Activated T-helper 2 cell treated with anti-CD3 and anti-CD28 coated beads, Interferon-gamma antibody, Interleukin-2, Interleukin-4, amounts not matched to agents 10 μg/mL and 5 μg/mL and 100 μg/mL, durations not matched to agents 14 hours and 24 hours and 36 hours (primary cell): ENCODE results near the gene ESR1. TPM values are rescaled to one million over a fixed set of nuclear protein-coding genes. Genes with fewer than 3 reads are reported as not detected.
"Not testable (repeated sequence)": the region's sequence is repeated elsewhere in the genome, so short reads cannot be mapped to it uniquely, and the experiment has no call there.

ENCODE experiments used
- DNase-seq: peaks from one replicate; pipeline ENCODE4 v3.0.0; 2021; ENCODE audit warnings: low spot score
- H3K27ac Mint-ChIP-seq: one replicate; pipeline ENCODE4 v1.8.0; 2021; ENCODE audit warnings: mixed read lengths
- H3K27me3 Mint-ChIP-seq: one replicate; pipeline ENCODE4 v1.8.0; 2021; ENCODE audit warnings: low read depth, mixed read lengths
- H3K36me3 Mint-ChIP-seq: one replicate; pipeline ENCODE4 v1.8.0; 2021; ENCODE audit warnings: low read depth, mixed read lengths
- H3K4me1 Mint-ChIP-seq: one replicate; pipeline ENCODE4 v1.8.0; 2021; ENCODE audit warnings: low read depth, mixed read lengths
- H3K4me3 Mint-ChIP-seq: one replicate; pipeline ENCODE4 v1.8.0; 2021; ENCODE audit warnings: low read depth, mild to moderate bottlenecking, moderate library complexity, mixed read lengths
- H3K9me3 Mint-ChIP-seq: one replicate; pipeline ENCODE4 v1.8.0; 2021; ENCODE audit warnings: mixed read lengths
- intact Hi-C: fragments of 100-400 bp; cut with micrococcal nuclease; formaldehyde crosslinking; loops from one replicate; pipeline ENCODE4 v1.15.1; 2023
- total RNA-seq: library from RNA; stranded (reverse); gene quantifications from 2 replicates; pipeline ENCODE4 v1.2.3, GENCODE V29; 2022

The ESR1 gene
- total RNA-seq, 1 donor from 2014 or later, result not detected

DNA sequence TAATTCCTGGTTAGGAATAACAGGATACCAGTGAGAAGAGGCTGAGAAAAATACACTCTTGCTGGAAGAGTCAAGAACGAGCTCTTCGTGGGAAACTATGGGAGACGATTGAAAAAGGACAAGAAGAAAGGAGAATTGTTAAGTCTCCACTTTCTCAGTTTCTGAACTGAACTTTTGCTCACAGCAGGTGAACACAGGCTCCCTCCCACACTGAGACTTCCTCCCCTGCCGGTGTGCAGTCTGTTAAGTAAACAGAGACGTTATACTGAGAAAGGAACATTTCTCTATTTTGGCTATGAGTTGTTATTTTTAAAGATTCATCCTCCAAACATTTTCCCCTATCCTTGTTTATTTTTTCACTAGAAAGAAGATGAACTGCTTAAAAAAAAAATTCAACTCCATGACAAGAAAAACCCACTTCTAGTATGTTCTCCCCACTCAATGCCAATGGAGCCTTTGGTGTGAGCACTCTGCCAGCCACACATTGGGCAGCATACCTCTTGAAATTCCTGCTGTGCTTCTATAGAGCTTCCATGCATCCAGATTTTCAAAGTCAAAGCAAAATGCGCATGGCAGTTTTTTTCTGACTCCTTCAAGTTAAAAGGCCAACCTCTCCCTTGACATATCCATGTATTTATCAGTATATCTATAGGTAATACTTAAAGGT is 250.5 kb downstream of the ESR1 start:
- intact Hi-C loops, result no loop called here
- Mint-ChIP-seq H3K27me3 (peaks cover 6% of the 10 kb centered on the region), H3K27ac (no peak overlapping the region), H3K9me3 (no peaks in the 10 kb centered on the region), H3K4me1 (no peaks in the 10 kb centered on the region), H3K4me3 (no peak overlapping the region), H3K36me3 (no peaks in the 10 kb centered on the region)
- DNase-seq, result no peak

DNA sequence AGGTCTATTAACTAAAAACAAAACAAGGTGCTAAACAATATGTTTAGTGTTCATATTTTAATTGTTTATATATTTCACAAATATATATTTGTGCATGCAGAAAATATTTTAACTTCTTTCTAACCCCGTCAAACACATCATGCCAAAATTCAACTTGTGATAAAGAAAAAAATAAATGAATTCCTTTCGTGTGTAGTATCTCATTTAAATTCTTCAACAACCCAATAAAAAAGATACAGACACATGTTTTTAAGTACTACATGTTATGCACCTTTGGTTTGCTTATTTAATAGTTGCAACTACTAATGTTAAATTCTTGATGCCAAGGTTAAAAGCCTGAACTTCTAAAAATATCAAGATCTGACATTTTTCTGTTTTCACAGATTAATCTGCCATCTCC is 252.4 kb downstream of the ESR1 start:
- no peak for DNase-seq
- Mint-ChIP-seq H3K36me3 (no peaks in the 10 kb centered on the region), H3K4me1 (no peaks in the 10 kb centered on the region), H3K27ac (no peak overlapping the region), H3K4me3 (no peak overlapping the region), H3K9me3 (no peaks in the 10 kb centered on the region), H3K27me3 (peaks cover 6% of the 10 kb centered on the region)
- intact Hi-C loops, result no loop called here

DNA sequence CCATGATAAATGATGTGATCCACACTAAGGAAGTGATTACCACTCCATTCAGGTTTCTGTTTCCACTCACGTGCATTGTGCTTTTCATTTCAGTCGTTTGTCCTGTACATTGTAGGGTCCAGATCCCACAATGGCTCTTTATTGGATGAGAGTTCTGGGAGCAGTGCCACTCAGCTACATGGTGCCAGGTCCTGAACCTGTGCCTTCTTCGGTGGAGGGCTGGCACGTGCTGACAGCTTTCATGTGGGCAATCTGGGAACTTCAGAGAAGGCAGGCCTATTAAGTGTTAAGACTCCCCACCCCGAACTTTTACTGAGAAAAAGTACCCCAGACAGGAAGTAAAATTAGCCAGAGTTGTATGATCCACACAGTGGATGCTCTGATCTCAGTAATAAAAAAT is 255.0 kb downstream of the ESR1 start:
- peaks cover 7% of the 10 kb centered on the region for H3K27me3 Mint-ChIP-seq
- H3K27ac Mint-ChIP-seq, result no peak overlapping the region
- no peak for DNase-seq
- intact Hi-C loops, result no loop called here
- no peaks in the 10 kb centered on the region for H3K36me3 Mint-ChIP-seq
- H3K4me3 Mint-ChIP-seq, result no peak overlapping the region
- no peaks in the 10 kb centered on the region for H3K9me3 Mint-ChIP-seq
- H3K4me1 Mint-ChIP-seq, result no peaks in the 10 kb centered on the region

DNA sequence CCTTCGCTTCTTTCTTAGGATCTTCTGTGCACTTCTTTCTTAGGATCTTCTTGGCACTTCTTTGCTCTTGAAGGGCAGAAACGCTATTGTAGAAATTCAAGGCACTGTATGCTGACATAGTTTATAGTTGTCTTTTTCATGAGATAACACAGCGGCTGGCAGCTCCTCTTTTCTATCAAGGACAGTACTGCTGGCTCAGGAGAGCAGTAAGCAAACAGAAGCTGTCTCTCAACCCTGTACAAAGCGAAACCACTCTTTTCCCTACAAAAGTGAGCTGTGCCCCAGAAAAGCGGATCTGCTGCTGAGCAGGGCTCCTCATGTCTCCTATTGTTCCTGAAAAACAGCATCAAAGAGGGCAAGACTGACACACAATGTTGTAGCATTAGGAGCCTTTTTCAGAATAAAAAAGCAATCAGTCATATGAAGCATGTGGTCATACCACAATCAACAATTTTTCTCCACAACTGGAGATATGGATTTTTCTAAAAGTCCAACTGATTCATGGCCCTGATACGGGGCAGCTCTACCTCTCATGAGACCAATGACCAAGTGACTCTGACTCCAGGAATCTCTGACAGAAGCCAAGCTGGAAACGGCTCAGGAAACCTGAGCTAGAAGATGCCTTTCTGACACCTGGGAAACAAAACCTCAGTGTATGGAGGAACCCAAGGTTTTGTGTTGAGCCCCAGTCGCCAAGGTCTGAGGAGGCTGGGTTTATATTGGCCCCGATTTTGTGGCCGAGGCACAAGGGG is 255.9 kb downstream of the ESR1 start:
- no peak overlapping the region for H3K27ac Mint-ChIP-seq
- H3K9me3 Mint-ChIP-seq, result no peaks in the 10 kb centered on the region
- H3K36me3 Mint-ChIP-seq, result no peaks in the 10 kb centered on the region
- H3K27me3 Mint-ChIP-seq, result peaks cover 7% of the 10 kb centered on the region
- intact Hi-C loops, result no loop called here
- no peak overlapping the region for H3K4me3 Mint-ChIP-seq
- no peak for DNase-seq
- no peaks in the 10 kb centered on the region for H3K4me1 Mint-ChIP-seq

DNA sequence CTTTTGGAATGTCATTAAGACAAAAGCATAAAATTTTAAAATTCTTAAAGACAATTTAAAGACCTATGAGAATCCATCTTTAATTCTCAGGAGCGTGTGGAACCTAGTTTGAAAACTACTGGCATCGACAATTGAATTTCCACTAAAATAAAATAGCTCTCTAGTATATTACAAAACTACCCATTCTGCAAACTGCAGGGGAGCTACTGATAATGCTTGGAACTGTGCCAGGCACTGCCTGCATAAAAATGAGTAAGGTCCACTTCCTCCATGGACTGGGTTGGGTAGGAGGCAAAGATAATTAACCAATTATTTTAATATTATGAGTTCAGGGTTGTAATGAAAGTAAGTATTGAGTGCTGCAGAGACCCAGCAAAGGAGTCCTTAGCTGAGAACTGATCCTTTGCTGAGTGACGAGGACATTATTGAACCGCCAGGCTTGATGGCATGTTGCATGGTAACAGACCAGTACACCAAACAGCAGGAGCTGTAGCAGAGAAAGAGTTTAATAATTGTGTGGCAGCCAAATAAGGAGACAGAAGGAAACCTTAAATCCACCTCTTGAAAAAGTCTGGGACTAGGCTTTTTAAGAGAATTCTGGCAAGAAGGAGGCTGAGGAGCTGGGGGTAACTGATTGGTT is 261.3 kb downstream of the ESR1 start:
- no peaks in the 10 kb centered on the region for H3K36me3 Mint-ChIP-seq
- H3K27me3 Mint-ChIP-seq, result peaks cover 3% of the 10 kb centered on the region
- no peak for DNase-seq
- no peaks in the 10 kb centered on the region for H3K9me3 Mint-ChIP-seq
- no peak overlapping the region for H3K4me3 Mint-ChIP-seq
- H3K27ac Mint-ChIP-seq, result no peak overlapping the region
- no peaks in the 10 kb centered on the region for H3K4me1 Mint-ChIP-seq
- intact Hi-C loops, result no loop called here

DNA sequence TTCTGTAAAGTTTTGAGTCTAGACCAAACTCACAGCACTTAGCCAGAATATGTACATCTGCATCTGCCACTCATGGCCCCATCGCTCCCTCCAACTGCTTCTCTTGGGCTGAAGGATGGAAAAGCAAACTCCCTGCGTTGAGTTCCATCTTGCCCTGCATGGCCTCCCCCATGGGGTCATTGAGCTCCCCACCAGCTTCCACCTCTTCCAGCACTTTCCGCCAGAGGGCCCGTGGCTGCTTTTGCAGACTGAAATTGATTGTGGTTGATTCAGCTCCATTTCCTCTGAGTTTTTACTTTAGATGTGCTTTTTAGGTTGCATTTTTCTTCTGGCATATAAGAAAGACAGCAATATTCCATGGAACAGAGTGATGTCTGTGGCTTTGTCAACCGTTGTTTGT is 263.1 kb downstream of the ESR1 start:
- no peak for DNase-seq
- intact Hi-C loops, result no loop called here
- no peak overlapping the region for H3K4me3 Mint-ChIP-seq
- H3K9me3 Mint-ChIP-seq, result peaks cover 2% of the 10 kb centered on the region
- no peaks in the 10 kb centered on the region for H3K4me1 Mint-ChIP-seq
- H3K27ac Mint-ChIP-seq, result no peak overlapping the region
- peaks cover 3% of the 10 kb centered on the region for H3K27me3 Mint-ChIP-seq
- no peaks in the 10 kb centered on the region for H3K36me3 Mint-ChIP-seq

- no peak for DNase-seq
- H3K4me3 Mint-ChIP-seq, result no peak overlapping the region
- H3K4me1 Mint-ChIP-seq, result no peaks in the 10 kb centered on the region
- peaks cover 2% of the 10 kb centered on the region for H3K27me3 Mint-ChIP-seq
- H3K27ac Mint-ChIP-seq, result no peak overlapping the region
- intact Hi-C loops, result no loop called here
- H3K36me3 Mint-ChIP-seq, result no peaks in the 10 kb centered on the region
- peaks cover 10% of the 10 kb centered on the region for H3K9me3 Mint-ChIP-seq
These were observed 263.8 kb downstream of the ESR1 start for GRCh38 chr6:152071318-152071717.

- intact Hi-C loops, result no loop called here
- peaks cover 2% of the 10 kb centered on the region for H3K27me3 Mint-ChIP-seq
- no peaks in the 10 kb centered on the region for H3K36me3 Mint-ChIP-seq
- no peak overlapping the region for H3K4me3 Mint-ChIP-seq
- no peak for DNase-seq
- no peaks in the 10 kb centered on the region for H3K4me1 Mint-ChIP-seq
- no peak overlapping the region for H3K27ac Mint-ChIP-seq
- peaks cover 15% of the 10 kb centered on the region for H3K9me3 Mint-ChIP-seq
These were observed 264.4 kb downstream of the ESR1 start for GRCh38 chr6:152071843-152072242.

GRCh38 chr6:152076242-152076641 is 268.8 kb downstream of the ESR1 start:
- not testable (repeated sequence) for H3K36me3 Mint-ChIP-seq, DNase-seq

GRCh38 chr6:152078001-152078400 is 270.5 kb downstream of the ESR1 start:
- Mint-ChIP-seq H3K4me3 (no peak overlapping the region), H3K36me3 (no peaks in the 10 kb centered on the region), H3K27me3 (peaks cover 2% of the 10 kb centered on the region), H3K9me3 (peaks cover 30% of the 10 kb centered on the region), H3K27ac (no peak overlapping the region), H3K4me1 (no peaks in the 10 kb centered on the region)
- intact Hi-C loops, result no loop called here
- DNase-seq, result no peak

More at GRCh38 chr6:152076242-152076641, 268.8 kb downstream of the ESR1 start:
- peaks cover 28% of the 10 kb centered on the region for H3K9me3 Mint-ChIP-seq
- H3K27ac Mint-ChIP-seq, H3K4me3 Mint-ChIP-seq, H3K27me3 Mint-ChIP-seq, intact Hi-C loops, H3K4me1 Mint-ChIP-seq: not testable (repeated sequence)

DNA sequence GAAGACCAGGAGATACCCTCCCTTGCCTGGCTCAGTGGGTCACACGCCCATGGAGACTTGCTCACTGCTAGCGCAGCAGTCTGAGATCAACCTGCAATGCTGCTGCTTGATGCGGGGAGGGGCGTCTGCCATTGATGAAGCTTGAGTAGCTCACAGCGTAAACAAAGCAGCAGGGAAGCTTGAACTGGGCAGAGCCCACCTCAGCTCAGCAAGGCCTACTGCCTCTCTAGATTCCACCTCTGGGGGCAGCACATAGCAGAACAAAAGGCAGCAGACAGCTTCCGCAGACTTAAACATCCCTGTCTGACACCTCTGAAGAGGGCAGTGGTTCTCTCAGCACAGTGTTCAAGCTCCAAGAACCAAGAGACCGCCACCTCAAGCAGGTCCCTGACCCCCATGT is 271.3 kb downstream of the ESR1 start:
- Mint-ChIP-seq H3K27ac (no peak overlapping the region), H3K9me3 (peaks cover 30% of the 10 kb centered on the region), H3K36me3 (no peaks in the 10 kb centered on the region), H3K4me3 (no peak overlapping the region), H3K4me1 (no peaks in the 10 kb centered on the region), H3K27me3 (peaks cover 2% of the 10 kb centered on the region)
- no peak for DNase-seq
- intact Hi-C loops, result no loop called here

- peaks cover 7% of the 10 kb centered on the region for H3K27me3 Mint-ChIP-seq
- DNase-seq, result no peak
- H3K36me3 Mint-ChIP-seq, result no peaks in the 10 kb centered on the region
- no peaks in the 10 kb centered on the region for H3K4me1 Mint-ChIP-seq
- H3K4me3 Mint-ChIP-seq, result no peak overlapping the region
- no peak overlapping the region for H3K27ac Mint-ChIP-seq
- peaks cover 6% of the 10 kb centered on the region for H3K9me3 Mint-ChIP-seq
- intact Hi-C loops, result no loop called here
These were observed 278.0 kb downstream of the ESR1 start for GRCh38 chr6:152085451-152085921.
